MCF 10A (cell line): ENCODE measurements around the gene DCAF10. TPM values are rescaled to one million over a fixed set of nuclear protein-coding genes. Genes with fewer than 3 reads are reported as not detected.

Experiments used
- BruUV-seq: library from RNA; stranded (reverse); fragments of 400-500 nt; replicated peaks from 2 replicates; lab custom pipeline; 2021; lab: Mats Ljungman, UMichigan
- CTCF ChIA-PET: fragments of 300-600 bp; sonication (Branson Sonifier 250); formaldehyde crosslinking; extraction: SDS; loops from one replicate; lab custom pipeline; 2021; ENCODE audit warnings: antibody characterized with exemption, inconsistent platforms; lab: Yijun Ruan, JAX
- POLR2A ChIA-PET: fragments of 300-600, 350-650 bp; sonication (Branson Sonifier 250); formaldehyde crosslinking; extraction: SDS; loops from one replicate; lab custom pipeline; 2020; ENCODE audit warnings: antibody characterized with exemption, inconsistent platforms; lab: Yijun Ruan, JAX
- DNase-seq: peaks from one replicate; pipeline ENCODE4 v3.0.0-alpha.2; 2018; ENCODE audit not compliant: unreplicated experiment
- H3K27ac Mint-ChIP-seq: one replicate; pipeline ENCODE4 v1.8.0; 2022; ENCODE audit warnings: mild to moderate bottlenecking, low read depth, mixed read lengths; ENCODE audit not compliant: unreplicated experiment
- H3K27me3 Mint-ChIP-seq: one replicate; pipeline ENCODE4 v1.8.0; 2022; ENCODE audit warnings: mixed read lengths; ENCODE audit not compliant: insufficient read depth, unreplicated experiment
- H3K36me3 Mint-ChIP-seq: one replicate; pipeline ENCODE4 v1.8.0; 2022; ENCODE audit warnings: mild to moderate bottlenecking, moderate library complexity, mixed read lengths; ENCODE audit not compliant: insufficient read depth, unreplicated experiment
- H3K4me1 Mint-ChIP-seq: one replicate; pipeline ENCODE4 v1.8.0; 2022; ENCODE audit warnings: mixed read lengths; ENCODE audit not compliant: insufficient read depth, unreplicated experiment
- H3K4me3 Mint-ChIP-seq: one replicate; pipeline ENCODE4 v1.8.0; 2022; ENCODE audit warnings: mild to moderate bottlenecking, moderate library complexity, mixed read lengths; ENCODE audit not compliant: unreplicated experiment
- H3K9me3 Mint-ChIP-seq: one replicate; pipeline ENCODE4 v1.8.0; 2022; ENCODE audit warnings: mixed read lengths; ENCODE audit not compliant: unreplicated experiment
- CTCF ChIP-seq: fragments of 200-600 bp; IDR thresholded peaks from one replicate; pipeline ENCODE4 v1.8.0; 2022; ENCODE audit warnings: antibody characterized with exemption, mild to moderate bottlenecking; ENCODE audit not compliant: unreplicated experiment
- intact Hi-C: fragments of 100-400 bp; cut with micrococcal nuclease; formaldehyde crosslinking; loops from 2 replicates; pipeline ENCODE4 v1.14.1; 2022
- total RNA-seq: library from RNA; stranded (reverse); gene quantifications from 2 replicates; pipeline ENCODE4 v1.2.3, GENCODE V29; 2022

The DCAF10 gene
- total RNA-seq, 1 experiment from 2014 or later = 49.4 TPM

- CTCF ChIA-PET = interaction anchor here (0.5 to 3.2 kb wide), 18 partner anchors 8 to 523 kb away, joined by 3 to 29 read pairs (median 4); no protein-coding TSS in a partner anchor
- intact Hi-C loops = no loop called here
- H3K36me3 Mint-ChIP-seq = peaks cover 11% of the 10 kb centered on the region
- POLR2A ChIA-PET = interaction anchor here (1.1 kb wide), 1 partner anchor 157 kb away, joined by 3 read pairs; the partner anchor contains the start of gene SHB
- H3K4me3 Mint-ChIP-seq = no peak overlapping the region
- H3K9me3 Mint-ChIP-seq = no peaks in the 10 kb centered on the region
- no TSS peak for BruUV-seq
- no peak overlapping the region for H3K27ac Mint-ChIP-seq
- DNase-seq = no peak
- no peaks in the 10 kb centered on the region for H3K27me3 Mint-ChIP-seq
- peaks cover 26% of the 10 kb centered on the region for H3K4me1 Mint-ChIP-seq
- TF ChIP-seq CTCF = no peak
These were observed 110.7 kb downstream of the DCAF10 start for GRCh38 chr9:37911271-37911681.

- no peak overlapping the region for H3K4me3 Mint-ChIP-seq
- CTCF ChIA-PET = interaction anchor here (0.6 to 4.9 kb wide), 55 partner anchors 8 to 523 kb away, joined by 3 to 89 read pairs (median 4); partner anchors contain the start of genes ALDH1B1 and SHB
- peaks cover 14% of the 10 kb centered on the region for H3K4me1 Mint-ChIP-seq
- DNase-seq = peak; percentile 77
- H3K27me3 Mint-ChIP-seq = no peaks in the 10 kb centered on the region
- peak; percentile 97 for TF ChIP-seq CTCF
- H3K36me3 Mint-ChIP-seq = peaks cover 22% of the 10 kb centered on the region
- POLR2A ChIA-PET = interaction anchor here (0.6 to 1.5 kb wide), 10 partner anchors 86 to 497 kb away, joined by 3 to 5 read pairs (median 3); no protein-coding TSS in a partner anchor
- intact Hi-C loops = loop anchor here (1.0 to 2.0 kb wide), 6 partner anchors 153 to 519 kb away; no protein-coding TSS in a partner anchor
- H3K27ac Mint-ChIP-seq = no peak overlapping the region
- no TSS peak for BruUV-seq
- H3K9me3 Mint-ChIP-seq = no peaks in the 10 kb centered on the region
These were observed 113.0 kb downstream of the DCAF10 start for GRCh38 chr9:37913480-37914153.

GRCh38 chr9:37914154-37914551 lies 113.6 kb downstream of the DCAF10 start:
- no peak for TF ChIP-seq CTCF
- no peak for DNase-seq
- H3K36me3 Mint-ChIP-seq = peaks cover 22% of the 10 kb centered on the region
- BruUV-seq = no TSS peak
- ChIA-PET POLR2A (interaction anchor here (0.7 to 1.5 kb wide), 5 partner anchors 86 to 405 kb away, joined by 3 to 5 read pairs (median 3); no protein-coding TSS in a partner anchor), CTCF (interaction anchor here (0.6 to 4.9 kb wide), 43 partner anchors 7 to 523 kb away, joined by 3 to 89 read pairs (median 4); partner anchors contain the start of genes ALDH1B1 and SHB)
- H3K27ac Mint-ChIP-seq = no peak overlapping the region
- no peaks in the 10 kb centered on the region for H3K27me3 Mint-ChIP-seq
- no peaks in the 10 kb centered on the region for H3K9me3 Mint-ChIP-seq
- no peak overlapping the region for H3K4me3 Mint-ChIP-seq
- H3K4me1 Mint-ChIP-seq = peaks cover 8% of the 10 kb centered on the region
- intact Hi-C loops = no loop called here

GRCh38 chr9:37914701-37915358 lies 114.2 kb downstream of the DCAF10 start:
- Mint-ChIP-seq H3K27ac (no peak overlapping the region), H3K4me1 (peaks cover 7% of the 10 kb centered on the region)
- no TSS peak for BruUV-seq

More at GRCh38 chr9:37914701-37915358, 114.2 kb downstream of the DCAF10 start:
- intact Hi-C loops = no loop called here
- Mint-ChIP-seq H3K27me3 (no peaks in the 10 kb centered on the region), H3K4me3 (no peak overlapping the region), H3K36me3 (peaks cover 19% of the 10 kb centered on the region), H3K9me3 (no peaks in the 10 kb centered on the region)
- CTCF ChIA-PET = interaction anchor here (0.6 to 4.9 kb wide), 24 partner anchors 10 to 522 kb away, joined by 3 to 89 read pairs (median 4); partner anchors contain the start of gene SHB
- no peak for DNase-seq
- no peak for TF ChIP-seq CTCF
- POLR2A ChIA-PET = interaction anchor here (1.0 to 1.4 kb wide), 2 partner anchors 85 to 166 kb away, joined by 3 read pairs; no protein-coding TSS in a partner anchor
